ENCODE results near the gene TUBB4A.

The TUBB4A gene

GRCh38 chr19:6471076-6471475 is 31.0 kb downstream of the TUBB4A start:
- H3K9me2 ChIP-seq (ENCODE audit: low read depth, low read length) = no peaks in the 10 kb centered on the region
- no peak overlapping the region for H3K4me2 ChIP-seq (ENCODE audit: low read length)
- no peaks in the 10 kb centered on the region for H3K9me3 ChIP-seq (ENCODE audit: low read length)
- H3K9ac ChIP-seq (ENCODE audit: low read length) = no peak overlapping the region
- H3K4me3 ChIP-seq (ENCODE audit: low read depth, low read length, poor library complexity, severe bottlenecking) = no peak overlapping the region
- no peaks in the 10 kb centered on the region for H3K79me2 ChIP-seq (ENCODE audit: insufficient read depth, low read length)
- peaks cover 17% of the 10 kb centered on the region for H3K36me3 ChIP-seq (ENCODE audit: insufficient read depth, low read length)
- H3F3A ChIP-seq (ENCODE audit: insufficient read depth, low read length) = no peaks in the 10 kb centered on the region
- H3K4me1 ChIP-seq (ENCODE audit: insufficient read depth, low read length, severe bottlenecking) = no peaks in the 10 kb centered on the region
- H2AFZ ChIP-seq (ENCODE audit: low read length) = no peak overlapping the region
- no peak for TF ChIP-seq EZH2 (IDR thresholded peaks at IDR 0.05; ENCODE audit: borderline replicate concordance, low read length)
- TF ChIP-seq CTCF (IDR thresholded peaks at IDR 0.05; ENCODE audit: low read length) = no peak
- no peaks in the 10 kb centered on the region for H3K27me3 ChIP-seq (ENCODE audit: insufficient read depth, low read length)
- H4K20me1 ChIP-seq (ENCODE audit: insufficient read depth, low read length) = no peaks in the 10 kb centered on the region
- H3K27ac ChIP-seq (ENCODE audit: low read depth, low read length, poor library complexity, severe bottlenecking) = no peak overlapping the region

- Histone ChIP-seq H3K36me3 (ENCODE audit: insufficient read depth, low read length) (peaks cover 8% of the 10 kb centered on the region), H3K9me2 (ENCODE audit: low read depth, low read length) (no peaks in the 10 kb centered on the region), H3K4me1 (ENCODE audit: insufficient read depth, low read length, severe bottlenecking) (no peaks in the 10 kb centered on the region), H2AFZ (ENCODE audit: low read length) (no peak overlapping the region), H3K27me3 (ENCODE audit: insufficient read depth, low read length) (0 out of 2 replicates have a peak, but pooled peaks cover 1% of the 10 kb centered on the region), H3K9ac (ENCODE audit: low read length) (no peak overlapping the region), H3K27ac (ENCODE audit: low read depth, low read length, poor library complexity, severe bottlenecking) (no peak overlapping the region), H3K9me3 (ENCODE audit: low read length) (no peaks in the 10 kb centered on the region), H3K4me2 (ENCODE audit: low read length) (no peak overlapping the region), H3K4me3 (ENCODE audit: low read depth, low read length, poor library complexity, severe bottlenecking) (no peak overlapping the region), H3F3A (ENCODE audit: insufficient read depth, low read length) (no peaks in the 10 kb centered on the region), H4K20me1 (ENCODE audit: insufficient read depth, low read length) (no peaks in the 10 kb centered on the region), H3K79me2 (ENCODE audit: insufficient read depth, low read length) (no peaks in the 10 kb centered on the region)
- TF ChIP-seq CTCF (IDR thresholded peaks at IDR 0.05; ENCODE audit: low read length) (no peak), EZH2 (IDR thresholded peaks at IDR 0.05; ENCODE audit: borderline replicate concordance, low read length) (no peak)
Measured at GRCh38 chr19:6470173-6470572, 31.9 kb downstream of the TUBB4A start.

GRCh38 chr19:6467384-6467783 is 34.7 kb downstream of the TUBB4A start:
- Histone ChIP-seq H3K9me2 (ENCODE audit: low read depth, low read length) (no peaks in the 10 kb centered on the region), H2AFZ (ENCODE audit: low read length) (no peak overlapping the region), H3K9ac (ENCODE audit: low read length) (no peak overlapping the region), H3K4me2 (ENCODE audit: low read length) (no peak overlapping the region), H3K36me3 (ENCODE audit: insufficient read depth, low read length) (no peaks in the 10 kb centered on the region), H4K20me1 (ENCODE audit: insufficient read depth, low read length) (no peaks in the 10 kb centered on the region), H3K27ac (ENCODE audit: low read depth, low read length, poor library complexity, severe bottlenecking) (no peak overlapping the region), H3K4me3 (ENCODE audit: low read depth, low read length, poor library complexity, severe bottlenecking) (no peak overlapping the region), H3K4me1 (ENCODE audit: insufficient read depth, low read length, severe bottlenecking) (no peaks in the 10 kb centered on the region), H3K9me3 (ENCODE audit: low read length) (no peaks in the 10 kb centered on the region), H3K79me2 (ENCODE audit: insufficient read depth, low read length) (no peaks in the 10 kb centered on the region), H3F3A (ENCODE audit: insufficient read depth, low read length) (no peaks in the 10 kb centered on the region), H3K27me3 (ENCODE audit: insufficient read depth, low read length) (0 out of 2 replicates have a peak, but pooled peaks cover 5% of the 10 kb centered on the region)
- TF ChIP-seq CTCF (IDR thresholded peaks at IDR 0.05; ENCODE audit: low read length) (no peak), EZH2 (IDR thresholded peaks at IDR 0.05; ENCODE audit: borderline replicate concordance, low read length) (no peak)
